C1 segment of cervical spinal cord (tissue), 14 donors: ENCODE data around the gene GGA2.
"Not testable (repeated sequence)": the region's sequence is repeated elsewhere in the genome, so short reads cannot be mapped to it uniquely, and the experiment has no call there.

Experiments used
- DNase-seq, 14 donors: peaks; one replicate each; lab custom pipeline; 2025; lab: John Stamatoyannopoulos, UW

GGA2 gene

GRCh38 chr16:23478566-23478965 is 31.7 kb downstream of the GGA2 start:
- DNase-seq: no peak

DNA sequence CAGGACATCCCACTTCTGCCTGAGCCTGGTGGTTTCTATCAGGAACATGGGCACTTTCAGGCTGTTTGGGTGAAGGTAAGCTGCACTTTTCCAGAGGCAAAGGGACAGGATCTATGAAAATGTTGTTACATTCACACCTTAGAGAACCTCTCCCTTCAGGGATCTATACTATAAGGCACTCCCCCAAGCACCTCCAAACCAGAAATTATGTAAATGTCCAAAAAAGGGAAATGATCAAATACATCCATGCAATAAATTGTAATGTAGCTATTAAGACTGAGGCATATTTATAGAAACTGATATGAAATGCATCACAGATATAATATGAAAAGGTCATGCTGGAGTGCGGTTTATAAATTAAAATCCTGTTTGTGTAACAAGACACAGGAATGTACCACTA is 34.0 kb downstream of the GGA2 start:
- DNase-seq: no peak

DNA sequence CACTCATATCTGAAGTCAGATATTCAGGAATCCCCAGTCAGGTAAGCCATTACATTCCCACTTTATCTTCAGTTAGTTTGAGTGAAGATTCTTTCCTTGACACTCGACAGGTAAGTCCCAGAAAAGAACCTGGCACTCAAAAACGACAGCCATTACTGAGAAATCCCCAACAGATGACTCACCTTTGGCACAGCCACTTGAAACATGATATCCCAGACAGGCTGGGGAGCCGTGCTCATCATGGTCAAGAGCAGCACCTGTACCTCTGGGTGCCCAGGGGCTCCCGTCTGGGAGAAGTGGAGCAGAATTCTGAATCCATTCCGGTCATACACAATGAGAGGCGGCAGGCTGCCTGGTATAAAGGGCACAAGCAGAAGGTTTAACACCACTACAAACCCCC is 40.5 kb downstream of the GGA2 start:
- no peak for DNase-seq

GRCh38 chr16:23466162-23466885 is 44.0 kb downstream of the GGA2 start:
- no peak for DNase-seq

- no peak for DNase-seq
Observed at GRCh38 chr16:23465179-23465578, 45.1 kb downstream of the GGA2 start.

GRCh38 chr16:23464196-23464595 is 46.1 kb downstream of the GGA2 start:
- peak in 10 of 14 donors; percentile 9 to 54 (median 29) for DNase-seq

DNA sequence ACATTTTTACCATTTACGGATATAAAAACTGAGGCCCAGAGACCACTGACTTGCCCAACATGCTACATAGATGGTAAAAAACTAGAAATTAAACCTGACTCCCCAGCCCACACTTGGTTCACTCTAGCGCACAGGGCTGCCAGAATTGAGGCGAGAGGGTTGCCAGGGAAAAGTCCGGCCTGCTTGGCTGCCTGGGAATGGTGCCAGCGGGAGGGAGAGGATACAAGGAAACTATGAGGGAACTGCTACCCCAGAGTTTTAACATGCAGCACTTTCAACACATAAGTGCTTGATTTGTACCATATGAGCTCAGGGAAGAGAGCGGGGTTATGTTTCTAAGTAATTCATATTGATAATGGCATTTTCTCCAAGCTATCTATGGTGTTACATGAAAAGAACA is 47.3 kb downstream of the GGA2 start:
- DNase-seq: peak in 12 of 14 donors; percentile 3 to 70 (median 23)

- no peak for DNase-seq
Observed at GRCh38 chr16:23453338-23454052, 56.8 kb downstream of the GGA2 start.

- DNase-seq: peak; percentile 31 to 88 (median 76)
Observed at GRCh38 chr16:23452572-23453337, 57.5 kb downstream of the GGA2 start, which contains the start of gene COG7. Gene COG7, minus strand, starts transcription at chr16:23453189. Its CDS starts 195 bp downstream, at chr16:23452994.

- DNase-seq: no peak
Observed at GRCh38 chr16:23452221-23452571, 58.1 kb downstream of the GGA2 start.

GRCh38 chr16:23448392-23448791 is 61.9 kb downstream of the GGA2 start:
- DNase-seq: no peak

GRCh38 chr16:23437542-23437941 is 72.8 kb downstream of the GGA2 start:
- not testable (repeated sequence) for DNase-seq

- DNase-seq: no peak
Observed at GRCh38 chr16:23436951-23437350, 73.3 kb downstream of the GGA2 start.

GRCh38 chr16:23435500-23435899 is 74.8 kb downstream of the GGA2 start:
- DNase-seq: peak in 3 of 14 donors; percentile 4 to 6 (median 4)

DNA sequence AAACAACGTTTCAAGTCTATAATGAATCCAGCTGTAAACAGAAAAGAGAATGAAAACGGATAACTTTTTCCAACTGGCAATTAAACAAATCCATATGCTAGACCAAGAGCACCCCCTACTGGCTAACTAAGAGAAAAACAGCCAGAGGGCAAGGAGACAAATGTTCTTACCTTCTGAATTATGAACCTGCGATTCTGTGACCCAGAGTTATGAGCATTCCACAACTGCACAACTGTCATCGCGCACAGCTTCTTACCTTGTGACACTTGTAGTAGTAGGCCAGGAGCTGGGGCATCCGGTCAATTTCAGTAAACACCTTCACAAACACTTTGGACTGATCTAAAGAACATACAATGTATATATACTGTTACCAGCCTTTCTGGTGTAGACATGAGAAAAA is 75.9 kb downstream of the GGA2 start:
- DNase-seq: peak in 6 of 14 donors; percentile 2 to 65 (median 4)

GRCh38 chr16:23433261-23433920 is 76.9 kb downstream of the GGA2 start:
- no peak for DNase-seq

DNA sequence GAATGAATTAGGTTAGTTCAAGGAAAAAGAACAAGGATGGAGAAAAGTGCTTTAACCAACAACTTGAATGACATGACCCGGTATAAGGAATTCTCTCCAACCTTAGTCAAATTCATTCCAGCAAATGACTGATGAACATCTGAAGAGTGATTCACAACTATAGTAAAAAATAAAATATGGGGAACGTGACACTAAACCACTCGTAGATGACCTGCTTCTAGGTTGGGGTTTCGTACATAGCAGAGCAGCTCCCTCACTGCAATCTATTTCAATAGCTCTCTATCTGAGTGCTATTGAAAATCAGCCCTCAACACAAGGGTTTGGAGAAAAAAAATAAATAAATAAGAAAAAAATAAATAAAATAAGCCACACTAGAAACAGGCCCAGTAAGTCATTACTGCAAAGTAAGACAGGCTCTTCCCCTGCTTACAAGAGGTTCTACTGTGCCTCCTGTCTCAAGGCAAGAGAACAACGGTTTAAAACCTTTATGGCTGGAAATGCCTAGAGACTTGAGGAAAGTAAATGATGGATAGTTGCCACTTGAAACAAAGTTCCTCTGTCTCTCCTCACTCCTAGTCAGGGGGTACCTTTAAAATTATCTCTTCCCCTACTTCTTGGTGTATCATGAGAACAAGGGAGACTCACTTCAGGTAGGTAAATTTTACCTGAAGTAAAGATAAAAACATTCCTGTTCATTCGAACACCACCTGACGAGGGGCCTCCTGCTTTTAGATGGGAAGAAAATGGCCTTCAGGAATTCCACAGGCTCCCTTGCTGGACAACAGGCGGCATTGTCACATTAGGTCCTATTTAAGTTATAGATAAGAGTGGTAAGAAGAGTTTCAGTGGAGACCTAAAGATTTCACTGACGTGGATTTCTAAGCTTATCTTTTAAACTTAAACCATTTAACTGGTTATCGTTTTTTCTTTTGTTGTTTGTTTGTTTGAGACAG is 77.8 kb downstream of the GGA2 start:
- no peak for DNase-seq

- DNase-seq: no peak
Observed at GRCh38 chr16:23428351-23428750, 81.9 kb downstream of the GGA2 start.

DNA sequence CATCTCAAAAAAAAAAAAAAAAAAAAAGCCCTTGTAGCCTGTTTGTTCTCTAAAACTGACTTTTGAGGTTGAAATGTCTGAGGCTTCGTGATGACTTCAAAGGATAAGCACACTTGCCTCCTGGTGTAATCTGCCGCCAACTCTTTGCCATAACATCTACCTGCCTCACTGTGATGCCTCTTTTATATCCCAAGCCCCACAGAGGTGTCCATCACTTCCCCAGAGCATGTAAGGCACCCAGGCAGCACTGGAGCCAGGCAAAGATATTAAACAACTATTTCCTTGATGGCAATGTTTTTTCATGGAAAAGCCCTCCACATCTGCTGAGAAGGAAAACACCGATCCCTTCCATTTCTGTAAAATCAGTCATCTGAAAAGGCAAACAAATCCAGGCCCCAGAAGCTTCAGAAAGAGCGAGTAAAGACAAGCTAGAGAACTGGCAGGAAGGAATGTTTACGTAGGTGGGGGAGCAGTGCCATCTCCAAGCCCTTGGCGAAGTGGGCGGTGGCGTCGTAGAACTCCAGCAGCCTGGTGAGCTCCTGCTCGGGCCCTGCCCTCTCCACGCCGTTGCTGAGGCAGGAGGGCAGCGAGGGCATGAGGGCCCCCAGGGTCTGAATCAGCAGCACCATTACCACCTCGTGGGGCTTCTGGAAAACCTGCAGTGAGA is 85.9 kb downstream of the GGA2 start:
- no peak for DNase-seq

DNA sequence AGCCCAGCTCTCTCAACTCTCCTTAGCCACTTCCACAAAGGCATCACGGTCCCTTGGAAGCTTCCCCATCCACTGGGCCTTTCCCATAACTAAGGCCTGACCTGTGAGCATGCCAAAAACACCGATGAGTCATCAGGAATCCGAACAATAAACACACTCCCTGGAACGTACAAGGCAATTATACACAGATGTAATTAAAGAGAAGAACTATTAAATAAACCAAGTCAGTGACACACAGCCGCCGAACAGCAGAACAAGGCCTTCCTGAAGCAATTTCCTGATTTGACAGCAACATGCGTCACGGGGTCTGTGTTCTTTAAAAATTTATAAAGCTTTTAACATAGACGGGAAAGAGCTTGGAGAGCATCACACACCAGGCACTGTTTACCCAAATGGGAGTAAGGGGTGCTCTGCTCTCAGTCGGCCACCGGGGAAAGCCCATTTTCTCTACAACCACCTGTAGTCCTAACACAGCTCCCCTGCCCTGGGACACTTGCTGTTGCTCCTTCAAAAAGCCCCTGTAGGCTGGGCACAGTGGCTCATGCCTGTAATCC is 86.7 kb downstream of the GGA2 start:
- peak in 5 of 14 donors; percentile 0 to 75 (median 15) for DNase-seq
